T-helper 2 cell treated with Interferon-gamma antibody and Interleukin-4, amounts not matched to agents 100 ng/mL and 5 ng/mL, for 36 hours (primary cell): Measurements from ENCODE around the gene DCP1A. TPM values are rescaled to one million over a fixed set of nuclear protein-coding genes. Genes with fewer than 3 reads are reported as not detected.
"Not testable (repeated sequence)": the region's sequence is repeated elsewhere in the genome, so short reads cannot be mapped to it uniquely, and the experiment has no call there.

Experiments
- intact Hi-C: fragments of 100-400 bp; cut with micrococcal nuclease; formaldehyde crosslinking; loops from one replicate; pipeline ENCODE4 v1.15.1; 2023
- total RNA-seq: library from RNA; stranded (reverse); gene quantifications from 2 replicates; pipeline ENCODE4 v1.2.3, GENCODE V29; 2022

Gene DCP1A
- total RNA-seq, 1 donor from 2014 or later = 30.7 TPM

- intact Hi-C loops = no loop called here
Observed at GRCh38 chr3:53331871-53332270, 15.5 kb downstream of the DCP1A start.

DNA sequence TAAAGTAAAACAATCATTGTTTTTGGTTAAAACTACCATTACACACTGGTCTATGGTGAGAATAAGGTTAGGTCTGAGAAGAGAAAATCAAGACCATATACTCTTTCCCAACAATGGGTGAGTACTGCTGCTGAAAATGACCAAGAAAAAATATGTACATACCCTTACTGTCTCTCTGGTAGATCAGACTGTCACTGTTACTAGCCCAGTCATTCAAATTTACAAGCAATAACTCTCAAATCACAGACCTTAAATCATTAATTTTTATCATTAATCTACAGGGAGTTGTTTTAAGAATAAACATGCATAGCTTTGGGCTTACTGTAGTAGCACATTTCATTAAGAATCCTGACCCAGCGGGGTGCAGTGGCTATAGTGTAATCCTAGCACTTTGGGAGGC is 17.4 kb downstream of the DCP1A start:
- intact Hi-C loops = no loop called here

DNA sequence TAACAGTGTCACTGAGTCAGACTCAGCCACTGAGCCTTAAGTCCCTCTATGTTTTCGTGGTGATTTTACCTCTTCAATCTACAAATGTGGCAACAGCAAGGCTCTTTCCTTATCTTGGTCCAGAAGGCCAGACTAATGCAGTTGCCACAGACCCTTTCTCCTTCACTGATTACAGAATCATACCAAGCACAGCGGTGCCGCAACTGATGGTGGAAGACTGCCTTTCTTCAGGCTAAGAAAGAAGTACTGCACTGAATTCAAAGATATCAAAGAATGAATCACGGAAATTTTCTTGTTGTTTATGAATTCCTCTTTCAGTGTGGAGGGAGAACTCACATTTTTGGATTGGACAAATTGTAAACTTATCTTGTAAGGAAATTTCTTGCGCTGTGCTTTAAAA is 18.6 kb downstream of the DCP1A start:
- intact Hi-C loops = no loop called here

DNA sequence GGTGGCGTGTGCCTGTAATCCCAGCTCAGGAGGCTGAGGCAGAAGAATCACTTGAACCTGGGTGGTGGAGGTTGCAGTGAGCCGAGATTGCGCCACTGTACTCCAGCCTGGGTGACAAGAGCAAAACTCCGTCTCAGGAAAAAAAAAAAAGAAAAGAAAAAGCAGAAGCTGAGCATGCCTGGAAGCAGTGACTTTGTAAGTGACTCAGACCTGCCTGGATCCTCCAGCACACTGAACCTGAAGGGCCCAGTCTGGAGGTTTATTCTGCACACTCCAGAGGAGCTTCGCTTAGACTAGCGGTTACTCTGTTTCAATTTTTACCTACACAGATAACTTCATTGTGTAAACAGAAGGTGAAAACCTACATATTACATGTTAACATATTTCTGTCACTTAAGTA is 19.4 kb downstream of the DCP1A start:
- intact Hi-C loops = not testable (repeated sequence)

GRCh38 chr3:53324105-53324504 is 23.2 kb downstream of the DCP1A start:
- intact Hi-C loops = no loop called here

DNA sequence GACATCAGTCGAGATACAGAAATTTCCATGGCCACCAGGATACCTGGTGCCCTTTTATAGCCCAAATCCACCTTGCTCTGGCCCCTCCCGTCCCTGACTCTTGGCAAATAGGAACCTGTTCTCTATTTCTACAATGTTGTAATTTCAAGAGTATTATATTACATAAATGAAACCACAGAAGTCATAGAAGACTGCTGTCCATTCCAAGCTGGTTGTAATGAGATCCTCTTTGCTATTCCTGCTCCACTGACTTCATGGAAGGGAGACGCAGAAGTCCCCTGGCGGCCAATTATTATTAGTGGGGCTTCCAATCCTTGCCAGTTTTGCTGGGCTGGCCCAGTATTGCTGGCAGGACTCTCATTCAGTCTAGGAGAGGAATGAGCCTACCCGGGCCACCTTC is 26.6 kb downstream of the DCP1A start:
- intact Hi-C loops = no loop called here

DNA sequence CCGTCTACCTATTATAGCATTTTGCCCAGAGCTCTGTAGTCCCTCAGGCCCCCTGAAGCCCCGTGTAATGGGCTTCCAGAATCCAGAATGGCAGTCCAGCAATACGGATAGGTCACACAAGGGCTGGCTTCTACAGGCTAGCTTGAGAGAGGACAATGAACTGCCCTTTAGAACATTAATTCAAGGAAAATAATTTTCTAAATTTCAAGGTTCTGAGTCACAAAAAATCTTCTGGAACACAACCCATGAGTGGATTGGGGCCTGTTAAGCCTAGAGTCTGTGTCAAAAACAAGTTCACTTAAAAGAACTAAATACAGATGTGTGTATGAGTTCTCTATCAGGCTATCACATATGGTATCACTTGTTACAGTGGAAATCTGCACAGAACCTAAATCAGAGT is 28.8 kb downstream of the DCP1A start:
- intact Hi-C loops = no loop called here

- intact Hi-C loops = no loop called here
Observed at GRCh38 chr3:53312832-53313231, 34.5 kb downstream of the DCP1A start.

- intact Hi-C loops = no loop called here
Observed at GRCh38 chr3:53311882-53312281, 35.5 kb downstream of the DCP1A start.

GRCh38 chr3:53303957-53304356 is 43.4 kb downstream of the DCP1A start:
- intact Hi-C loops = loop anchor here (5.0 kb wide), 1 partner anchor 43 kb away; the partner anchor contains the start of gene DCP1A

- intact Hi-C loops = loop anchor here (5.0 kb wide), 1 partner anchor 44 kb away; the partner anchor contains the start of gene DCP1A
Observed at GRCh38 chr3:53303549-53303948, 43.8 kb downstream of the DCP1A start.

GRCh38 chr3:53300826-53301225 is 46.5 kb downstream of the DCP1A start:
- intact Hi-C loops = loop anchor here (5.0 kb wide), 1 partner anchor 46 kb away; the partner anchor contains the start of gene DCP1A

- intact Hi-C loops = loop anchor here (5.0 kb wide), 1 partner anchor 48 kb away; the partner anchor contains the start of gene DCP1A
Observed at GRCh38 chr3:53299611-53300023, 47.7 kb downstream of the DCP1A start.

DNA sequence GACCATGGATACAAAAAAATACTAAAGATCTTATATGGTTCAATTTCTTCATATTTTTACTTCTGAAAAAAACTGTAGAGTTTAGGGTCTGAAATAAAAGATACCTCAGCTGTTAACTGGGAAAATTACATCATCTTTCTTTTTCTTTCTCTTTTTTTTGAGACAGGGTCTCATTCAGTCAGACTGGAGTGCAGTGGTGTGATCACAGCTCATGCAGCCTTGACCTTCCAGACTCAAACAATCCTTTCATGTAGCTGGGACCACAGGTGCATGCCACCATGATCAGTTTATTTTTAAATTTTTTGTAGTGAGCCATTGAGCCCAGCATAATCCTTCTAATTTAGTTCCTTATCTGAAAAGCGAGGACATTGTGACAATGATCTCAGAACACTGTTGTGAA is 51.9 kb downstream of the DCP1A start:
- intact Hi-C loops = no loop called here

DNA sequence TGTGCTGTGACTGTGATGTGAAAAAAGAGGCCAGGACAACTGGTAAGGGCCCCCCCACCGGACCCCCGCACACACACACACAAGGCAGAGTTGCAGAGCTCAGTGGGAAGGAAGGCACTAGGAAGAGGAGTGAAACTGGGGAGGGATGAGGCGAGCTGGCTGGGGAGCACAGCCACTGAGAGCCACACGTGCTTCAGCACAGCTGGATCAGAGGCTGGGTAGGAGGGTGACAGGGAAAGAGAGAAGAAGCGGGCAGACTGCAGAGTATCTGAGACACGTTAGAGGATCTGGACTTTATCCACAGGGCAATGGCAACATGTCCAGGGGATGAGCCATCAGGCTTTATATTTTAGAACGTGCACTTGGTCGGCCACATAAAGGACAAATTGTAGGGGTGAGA is 53.5 kb downstream of the DCP1A start:
- intact Hi-C loops = no loop called here

GRCh38 chr3:53288214-53288613 is 59.1 kb downstream of the DCP1A start:
- intact Hi-C loops = no loop called here

GRCh38 chr3:53287131-53287629 is 60.2 kb downstream of the DCP1A start:
- intact Hi-C loops = no loop called here

DNA sequence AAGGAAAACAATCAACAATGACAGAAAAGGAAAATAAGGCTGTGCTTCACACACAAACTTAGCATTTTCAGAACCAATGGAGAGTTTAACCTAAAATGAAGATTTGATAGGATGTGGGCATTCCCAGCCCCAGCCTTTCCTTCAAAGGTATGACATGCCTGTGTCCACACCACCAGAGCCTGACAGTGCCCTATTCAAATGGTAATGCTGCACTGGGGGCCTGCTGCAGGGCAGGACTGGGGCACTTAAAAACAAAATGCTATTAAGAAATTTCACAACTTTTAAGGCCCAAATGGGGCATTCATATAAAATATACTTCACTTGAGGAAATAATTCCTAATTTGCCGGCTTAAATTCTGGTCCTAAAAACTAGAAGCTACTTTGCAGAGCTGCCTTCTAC is 60.6 kb downstream of the DCP1A start:
- intact Hi-C loops = no loop called here

DNA sequence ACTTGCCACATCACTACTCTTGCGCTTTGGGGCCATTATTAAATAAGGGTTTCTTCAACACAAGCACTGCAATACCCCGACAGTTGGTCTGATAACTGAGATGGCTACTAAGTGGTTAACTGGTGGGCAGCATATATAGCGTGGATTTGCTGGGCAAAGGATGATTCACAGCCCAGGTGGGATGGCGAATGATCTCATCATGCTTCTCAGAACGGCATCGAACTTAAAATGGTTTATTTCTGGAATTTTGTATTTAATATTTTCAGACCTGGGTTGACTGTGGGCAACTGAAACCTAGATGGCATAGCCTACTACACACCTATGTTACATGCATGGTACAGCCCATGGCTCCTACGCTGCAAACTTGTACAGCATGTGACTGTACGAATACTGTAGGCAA is 64.8 kb downstream of the DCP1A start:
- intact Hi-C loops = no loop called here

DNA sequence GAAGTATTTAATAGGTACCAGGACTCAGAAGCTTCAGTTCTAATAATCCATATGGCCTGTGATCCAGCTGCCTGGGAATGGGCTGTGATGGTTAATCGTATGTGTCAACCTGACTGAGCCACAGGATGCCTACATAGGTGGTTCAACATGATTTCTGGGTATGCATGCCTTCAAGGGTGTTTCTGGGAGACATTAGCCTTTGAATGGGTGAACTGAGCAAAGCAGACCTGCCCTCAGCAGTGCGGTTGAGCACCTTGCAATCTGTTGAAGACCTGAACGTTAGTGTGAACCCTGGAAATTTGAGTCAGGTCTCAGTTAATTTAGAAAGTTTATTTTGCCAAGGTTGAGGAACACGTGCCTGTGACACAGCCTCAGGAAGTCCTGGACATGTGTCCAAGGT is 68.7 kb downstream of the DCP1A start:
- intact Hi-C loops = no loop called here

- intact Hi-C loops = loop anchor here (2.0 kb wide), 1 partner anchor 18 kb away; the partner anchor contains the start of gene TKT
Observed at GRCh38 chr3:53274938-53275605, 72.3 kb downstream of the DCP1A start.

DNA sequence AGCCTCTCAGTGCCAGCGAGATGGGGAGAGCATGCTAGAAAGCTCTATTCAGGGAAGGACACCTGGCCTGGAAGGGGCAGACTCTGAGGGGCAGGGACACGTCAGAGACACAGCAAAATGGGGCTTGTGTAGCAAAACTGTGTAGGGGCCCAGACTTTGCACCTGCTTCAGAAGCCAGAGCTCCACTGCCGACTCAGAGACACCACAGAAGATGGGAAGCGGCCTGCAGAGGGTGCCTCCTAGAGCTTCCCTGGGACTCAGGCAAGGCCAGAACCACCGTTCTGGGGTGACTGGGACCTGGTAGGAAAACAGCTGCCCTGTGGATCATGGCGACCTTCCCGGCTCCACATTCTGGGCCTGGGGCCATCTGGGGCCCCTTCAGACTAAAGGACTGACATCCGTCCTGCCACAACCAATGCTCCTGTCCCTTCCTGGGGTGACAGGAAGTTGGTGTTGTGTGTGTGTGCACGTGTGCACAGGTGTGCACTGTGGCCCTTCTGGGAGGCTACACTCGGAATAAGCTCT is 74.1 kb downstream of the DCP1A start:
- intact Hi-C loops = no loop called here
